GM12878 (cell line): ENCODE data around the gene VGLL4. TPM values are rescaled to one million over a fixed set of nuclear protein-coding genes. Genes with fewer than 3 reads are reported as not detected.

Source experiments
- ATAC-seq: fragments of 200-7000 bp; cut with Tn5 transposase; 3 replicates; pipeline ENCODE4 v1.9.1; 2020; ENCODE audit warnings: mild to moderate bottlenecking, moderate library complexity
- BruUV-seq: library from RNA; stranded (reverse); fragments of 400-500 nt; replicated peaks from 2 replicates; lab custom pipeline; 2021; lab: Mats Ljungman, UMichigan
- CTCF ChIA-PET: fragments of 300-600 bp; sonication (Branson Sonifier 250); formaldehyde crosslinking; extraction: SDS; loops from one replicate; lab custom pipeline; 2021; ENCODE audit warnings: inconsistent platforms; lab: Yijun Ruan, JAX
- POLR2A ChIA-PET: fragments of 350-600 bp; formaldehyde crosslinking; extraction: SDS; loops from one replicate; lab custom pipeline; 2021; ENCODE audit warnings: inconsistent platforms; lab: Charles Lee
- RAD21 ChIA-PET: fragments of 300-600 bp; sonication (Branson Sonifier 250); formaldehyde crosslinking; loops from one replicate; lab custom pipeline; 2023; ENCODE audit warnings: antibody characterized with exemption; ENCODE audit not compliant: unreplicated experiment; lab: Charles Lee
- SMC1A ChIA-PET: fragments of 300-600 bp; sonication (Branson Sonifier 250); formaldehyde crosslinking; loops from one replicate; lab custom pipeline; 2023; ENCODE audit not compliant: unreplicated experiment, uncharacterized antibody; lab: Charles Lee
- DNase-seq: peaks from one replicate; pipeline ENCODE4 v3.0.0-alpha.2; 2011; ENCODE audit warnings: low read depth, low spot score
- FAIRE-seq: peaks from 3 replicates; lab custom pipeline; 2011; peaks lifted over from hg19 to GRCh38; lab: Jason Lieb, UNC
- H2AFZ ChIP-seq: 2 replicates; pipeline ENCODE4 v1.6.0; 2011; ENCODE audit warnings: low read depth, low read length, control low read depth; ENCODE audit not compliant: control insufficient read depth
- H3K27ac ChIP-seq: 2 replicates; pipeline ENCODE4 v1.5.1; 2011; ENCODE audit warnings: control low read depth; ENCODE audit not compliant: control insufficient read depth, insufficient read depth
- H3K27me3 ChIP-seq, 2 experiments: replicated peaks in 1 of 2; 2 replicates each; pipeline versions ENCODE4 v1.6.0 to v1.6.1; 2011; ENCODE audit warnings: low read length in 1 of 2; ENCODE audit not compliant: control insufficient read depth in 2 of 2, insufficient read depth in 2 of 2
- H3K36me3 ChIP-seq, 2 experiments: 2 replicates each; pipeline ENCODE4 v1.5.1; 2011; ENCODE audit warnings: low read length in 1 of 2; ENCODE audit not compliant: control insufficient read depth in 2 of 2, insufficient read depth in 2 of 2
- H3K4me1 ChIP-seq: 2 replicates; pipeline ENCODE4 v1.6.1; 2011; ENCODE audit warnings: mild to moderate bottlenecking, low read length, moderate library complexity, mixed read lengths; ENCODE audit not compliant: control insufficient read depth, insufficient read depth
- H3K4me2 ChIP-seq: 2 replicates; pipeline ENCODE4 v1.6.0; 2011; ENCODE audit warnings: control low read depth; ENCODE audit not compliant: control insufficient read depth, insufficient read depth
- H3K4me3 ChIP-seq: fragments of 200-600 bp; sonication (generic); 2 replicates; pipeline ENCODE4 v1.5.1; 2016
- H3K79me2 ChIP-seq: 2 replicates; pipeline ENCODE4 v1.6.0; 2011; ENCODE audit warnings: low read length; ENCODE audit not compliant: control insufficient read depth, insufficient read depth
- H3K9ac ChIP-seq: 2 replicates; pipeline ENCODE4 v1.8.0; 2011; ENCODE audit warnings: low read length, control low read depth, mixed read lengths; ENCODE audit not compliant: control insufficient read depth, insufficient read depth
- H3K9me3 ChIP-seq: replicated peaks from 3 replicates; pipeline ENCODE4 v1.5.1; 2011; ENCODE audit warnings: mild to moderate bottlenecking, low read length; ENCODE audit not compliant: control insufficient read depth, insufficient read depth
- H4K20me1 ChIP-seq: 2 replicates; pipeline ENCODE4 v1.6.0; 2011; ENCODE audit not compliant: control insufficient read depth, insufficient read depth
- CREM ChIP-seq: IDR thresholded peaks from 2 replicates; pipeline ENCODE4 v1.6.1; 2014; ENCODE audit warnings: antibody characterized with exemption, low read depth
- IKZF1 ChIP-seq: fragments of 450-650 bp; conservative IDR thresholded peaks from 2 replicates; pipeline ENCODE4 v1.6.1; 2017; ENCODE audit warnings: antibody characterized with exemption, mild to moderate bottlenecking
- MEF2B ChIP-seq: fragments of 450-650 bp; IDR thresholded peaks from 2 replicates; pipeline ENCODE4 v1.6.1; 2018; ENCODE audit warnings: mild to moderate bottlenecking, moderate library complexity; ENCODE audit not compliant: partially characterized antibody, poor library complexity, severe bottlenecking
- POU2F2 ChIP-seq: IDR thresholded peaks from 3 replicates; pipeline ENCODE4 v1.6.1; 2011; ENCODE audit warnings: low read depth, mild to moderate bottlenecking, low read length, borderline replicate concordance
- RFX5 ChIP-seq: IDR thresholded peaks from 2 replicates; pipeline ENCODE4 v1.6.1; 2011; ENCODE audit warnings: low read depth, low read length, improper control_type of control experiment
- RUNX3 ChIP-seq: IDR thresholded peaks from 2 replicates; pipeline ENCODE4 v1.6.1; 2012; ENCODE audit warnings: low read length, inconsistent platforms
- ZNF622 ChIP-seq: fragments of 450-650 bp; IDR thresholded peaks from 2 replicates; pipeline ENCODE4 v1.6.1; 2017; ENCODE audit warnings: mild to moderate bottlenecking, inconsistent platforms
- WGBS: methylation state at CpG from one replicate; pipeline ENCODE4 v1.1.6; 2016; ENCODE audit warnings: low lambda C conversion rate; ENCODE audit not compliant: insufficient replicate concordance, insufficient coverage; ENCODE audit errors: missing lambda C conversion rate; 5-methylcytosine and 5-hydroxymethylcytosine counted together
- in situ Hi-C: fragments of 300-500 bp; cut with MboI; formaldehyde crosslinking; loops from 9 replicates; pipeline ENCODE4 v1.14.3; 2018; ENCODE audit warnings: mixed read lengths
- intact Hi-C: fragments of 100-400 bp; cut with micrococcal nuclease; formaldehyde crosslinking; loops from one replicate; pipeline ENCODE4 v1.14.2; 2022; ENCODE audit not compliant: unreplicated experiment
- polyA plus RNA-seq, 11 experiments: library from polyadenylated mRNA; depleted of rRNA in 4 of 11; unstranded in 6 of 11; stranded (reverse) in 5 of 11; fragments of >200 nt; fragmentation: Nextera tagmentation in 4 of 11; fragmentation: Illumina TruSeq in 1 of 11; extraction: Ambion mirVana in 4 of 11; extraction: Trizol in 1 of 11; gene quantifications; 1 replicate in 1 of 11; 2 replicates in 10 of 11; pipeline versions ENCODE4 v1.2.1 to v1.2.3, GENCODE V29; 2011 to 2016; ENCODE audit warnings: inconsistent platforms in 2 of 11, missing spikeins in 2 of 11, low read depth in 1 of 11
- total RNA-seq, 4 experiments: library from RNA; depleted of rRNA in 3 of 4; stranded (reverse); fragments of >200 nt in 3 of 4; fragmentation: Illumina TruSeq in 1 of 4; extraction: Trizol in 1 of 4; gene quantifications; 2 replicates each; pipeline versions ENCODE4 v1.2.1 to v1.2.3, GENCODE V29; 2013 to 2021
- TF ChIP-seq, protein P1 (sequence below): fragments of 450-650 bp; IDR thresholded peaks from 2 replicates; pipeline ENCODE4 v1.6.1; 2017; ENCODE audit warnings: mild to moderate bottlenecking, moderate library complexity
- TF ChIP-seq, protein P2 (sequence below): fragments of 450-650 bp; formaldehyde crosslinking; IDR thresholded peaks from 2 replicates; pipeline ENCODE4 v1.5.0; 2022; ENCODE audit warnings: mild to moderate bottlenecking, missing genetic modification characterization
- TF ChIP-seq, protein P3 (sequence below): fragments of 450-650 bp; IDR thresholded peaks from 2 replicates; pipeline ENCODE4 v1.6.1; 2018; ENCODE audit warnings: mild to moderate bottlenecking, low read depth, moderate library complexity; ENCODE audit not compliant: partially characterized antibody

Gene VGLL4
- total and polyA plus RNA-seq, 10 of the 15 experiments (the other 5 are each of a cell fraction or from before 2014, with no cell fraction given) = 0.44 to 38.1 (median 16.1) TPM

DNA sequence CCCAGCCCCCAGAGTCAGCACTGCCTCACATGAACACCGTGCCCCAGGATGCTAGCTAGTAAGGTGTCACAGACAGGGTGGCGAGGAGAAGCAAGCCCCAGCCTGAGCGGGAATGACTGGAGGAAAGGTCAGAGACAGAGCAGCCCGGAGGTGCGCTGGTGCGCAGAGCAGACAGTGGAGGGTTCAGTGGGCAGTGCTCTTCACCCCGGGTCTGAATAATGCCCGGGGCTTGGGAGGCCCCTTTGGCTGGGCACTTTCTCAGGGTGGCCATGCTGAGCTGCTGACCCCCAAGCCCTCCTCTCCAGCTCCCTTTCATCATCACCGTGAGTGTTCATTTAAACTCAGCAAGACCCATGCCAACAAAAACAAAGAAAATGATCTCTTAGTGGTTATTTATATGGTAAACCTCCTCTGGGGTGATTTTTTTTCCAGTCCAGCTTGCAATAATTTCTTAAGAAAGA is 110.8 kb downstream of the VGLL4 start:
- intact Hi-C loops = no loop called here
- DNase-seq (no peak), ATAC-seq (no peak), FAIRE-seq (no peak)
- no TSS peak for BruUV-seq
- H3K27ac ChIP-seq = no peak overlapping the region
- ChIA-PET SMC1A (no interaction called here), RAD21 (interaction anchor here (0.6 kb wide), 1 partner anchor 112 kb away, joined by 3 read pairs; no protein-coding TSS in a partner anchor), CTCF (interaction anchor here (0.7 kb wide), 1 partner anchor 25 kb away, joined by 3 read pairs; no protein-coding TSS in a partner anchor), POLR2A (interaction anchor here (0.7 kb wide), 1 partner anchor 93 kb away, joined by 3 read pairs; no protein-coding TSS in a partner anchor)
- H3K4me2 ChIP-seq = no peak overlapping the region
- TF ChIP-seq, protein P1, sequence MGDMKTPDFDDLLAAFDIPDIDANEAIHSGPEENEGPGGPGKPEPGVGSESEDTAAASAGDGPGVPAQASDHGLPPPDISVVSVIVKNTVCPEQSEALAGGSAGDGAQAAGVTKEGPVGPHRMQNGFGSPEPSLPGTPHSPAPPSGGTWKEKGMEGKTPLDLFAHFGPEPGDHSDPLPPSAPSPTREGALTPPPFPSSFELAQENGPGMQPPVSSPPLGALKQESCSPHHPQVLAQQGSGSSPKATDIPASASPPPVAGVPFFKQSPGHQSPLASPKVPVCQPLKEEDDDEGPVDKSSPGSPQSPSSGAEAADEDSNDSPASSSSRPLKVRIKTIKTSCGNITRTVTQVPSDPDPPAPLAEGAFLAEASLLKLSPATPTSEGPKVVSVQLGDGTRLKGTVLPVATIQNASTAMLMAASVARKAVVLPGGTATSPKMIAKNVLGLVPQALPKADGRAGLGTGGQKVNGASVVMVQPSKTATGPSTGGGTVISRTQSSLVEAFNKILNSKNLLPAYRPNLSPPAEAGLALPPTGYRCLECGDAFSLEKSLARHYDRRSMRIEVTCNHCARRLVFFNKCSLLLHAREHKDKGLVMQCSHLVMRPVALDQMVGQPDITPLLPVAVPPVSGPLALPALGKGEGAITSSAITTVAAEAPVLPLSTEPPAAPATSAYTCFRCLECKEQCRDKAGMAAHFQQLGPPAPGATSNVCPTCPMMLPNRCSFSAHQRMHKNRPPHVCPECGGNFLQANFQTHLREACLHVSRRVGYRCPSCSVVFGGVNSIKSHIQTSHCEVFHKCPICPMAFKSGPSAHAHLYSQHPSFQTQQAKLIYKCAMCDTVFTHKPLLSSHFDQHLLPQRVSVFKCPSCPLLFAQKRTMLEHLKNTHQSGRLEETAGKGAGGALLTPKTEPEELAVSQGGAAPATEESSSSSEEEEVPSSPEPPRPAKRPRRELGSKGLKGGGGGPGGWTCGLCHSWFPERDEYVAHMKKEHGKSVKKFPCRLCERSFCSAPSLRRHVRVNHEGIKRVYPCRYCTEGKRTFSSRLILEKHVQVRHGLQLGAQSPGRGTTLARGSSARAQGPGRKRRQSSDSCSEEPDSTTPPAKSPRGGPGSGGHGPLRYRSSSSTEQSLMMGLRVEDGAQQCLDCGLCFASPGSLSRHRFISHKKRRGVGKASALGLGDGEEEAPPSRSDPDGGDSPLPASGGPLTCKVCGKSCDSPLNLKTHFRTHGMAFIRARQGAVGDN = no peak
- TF ChIP-seq, protein P2, sequence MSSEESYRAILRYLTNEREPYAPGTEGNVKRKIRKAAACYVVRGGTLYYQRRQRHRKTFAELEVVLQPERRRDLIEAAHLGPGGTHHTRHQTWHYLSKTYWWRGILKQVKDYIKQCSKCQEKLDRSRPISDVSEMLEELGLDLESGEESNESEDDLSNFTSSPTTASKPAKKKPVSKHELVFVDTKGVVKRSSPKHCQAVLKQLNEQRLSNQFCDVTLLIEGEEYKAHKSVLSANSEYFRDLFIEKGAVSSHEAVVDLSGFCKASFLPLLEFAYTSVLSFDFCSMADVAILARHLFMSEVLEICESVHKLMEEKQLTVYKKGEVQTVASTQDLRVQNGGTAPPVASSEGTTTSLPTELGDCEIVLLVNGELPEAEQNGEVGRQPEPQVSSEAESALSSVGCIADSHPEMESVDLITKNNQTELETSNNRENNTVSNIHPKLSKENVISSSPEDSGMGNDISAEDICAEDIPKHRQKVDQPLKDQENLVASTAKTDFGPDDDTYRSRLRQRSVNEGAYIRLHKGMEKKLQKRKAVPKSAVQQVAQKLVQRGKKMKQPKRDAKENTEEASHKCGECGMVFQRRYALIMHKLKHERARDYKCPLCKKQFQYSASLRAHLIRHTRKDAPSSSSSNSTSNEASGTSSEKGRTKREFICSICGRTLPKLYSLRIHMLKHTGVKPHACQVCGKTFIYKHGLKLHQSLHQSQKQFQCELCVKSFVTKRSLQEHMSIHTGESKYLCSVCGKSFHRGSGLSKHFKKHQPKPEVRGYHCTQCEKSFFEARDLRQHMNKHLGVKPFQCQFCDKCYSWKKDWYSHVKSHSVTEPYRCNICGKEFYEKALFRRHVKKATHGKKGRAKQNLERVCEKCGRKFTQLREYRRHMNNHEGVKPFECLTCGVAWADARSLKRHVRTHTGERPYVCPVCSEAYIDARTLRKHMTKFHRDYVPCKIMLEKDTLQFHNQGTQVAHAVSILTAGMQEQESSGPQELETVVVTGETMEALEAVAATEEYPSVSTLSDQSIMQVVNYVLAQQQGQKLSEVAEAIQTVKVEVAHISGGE (CRISPR knock-in tag) = no peak
- TF ChIP-seq CREM (no peak), MEF2B (no peak), ZNF622 (no peak), RUNX3 (no peak), POU2F2 (no peak), RFX5 (no peak), IKZF1 (no peak)
- TF ChIP-seq, protein P3, sequence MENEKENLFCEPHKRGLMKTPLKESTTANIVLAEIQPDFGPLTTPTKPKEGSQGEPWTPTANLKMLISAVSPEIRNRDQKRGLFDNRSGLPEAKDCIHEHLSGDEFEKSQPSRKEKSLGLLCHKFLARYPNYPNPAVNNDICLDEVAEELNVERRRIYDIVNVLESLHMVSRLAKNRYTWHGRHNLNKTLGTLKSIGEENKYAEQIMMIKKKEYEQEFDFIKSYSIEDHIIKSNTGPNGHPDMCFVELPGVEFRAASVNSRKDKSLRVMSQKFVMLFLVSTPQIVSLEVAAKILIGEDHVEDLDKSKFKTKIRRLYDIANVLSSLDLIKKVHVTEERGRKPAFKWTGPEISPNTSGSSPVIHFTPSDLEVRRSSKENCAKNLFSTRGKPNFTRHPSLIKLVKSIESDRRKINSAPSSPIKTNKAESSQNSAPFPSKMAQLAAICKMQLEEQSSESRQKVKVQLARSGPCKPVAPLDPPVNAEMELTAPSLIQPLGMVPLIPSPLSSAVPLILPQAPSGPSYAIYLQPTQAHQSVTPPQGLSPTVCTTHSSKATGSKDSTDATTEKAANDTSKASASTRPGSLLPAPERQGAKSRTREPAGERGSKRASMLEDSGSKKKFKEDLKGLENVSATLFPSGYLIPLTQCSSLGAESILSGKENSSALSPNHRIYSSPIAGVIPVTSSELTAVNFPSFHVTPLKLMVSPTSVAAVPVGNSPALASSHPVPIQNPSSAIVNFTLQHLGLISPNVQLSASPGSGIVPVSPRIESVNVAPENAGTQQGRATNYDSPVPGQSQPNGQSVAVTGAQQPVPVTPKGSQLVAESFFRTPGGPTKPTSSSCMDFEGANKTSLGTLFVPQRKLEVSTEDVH = no peak
- WGBS = 99% methylated on average over 9 of the region's 9 CpGs
- no peaks in the 10 kb centered on the region for H3K9me3 ChIP-seq
- in situ Hi-C loops = no loop called here
- no peaks in the 10 kb centered on the region for H4K20me1 ChIP-seq
- H3K27me3 ChIP-seq = no peaks in the 10 kb centered on the region
- no peaks in the 10 kb centered on the region for H3K79me2 ChIP-seq
- H2AFZ ChIP-seq = no peak overlapping the region
- H3K4me1 ChIP-seq = no peaks in the 10 kb centered on the region
- no peak overlapping the region for H3K4me3 ChIP-seq
- no peak overlapping the region for H3K9ac ChIP-seq
- H3K36me3 ChIP-seq = no peaks in the 10 kb centered on the region
